ENCODE data around the gene DOCK4.

DNA sequence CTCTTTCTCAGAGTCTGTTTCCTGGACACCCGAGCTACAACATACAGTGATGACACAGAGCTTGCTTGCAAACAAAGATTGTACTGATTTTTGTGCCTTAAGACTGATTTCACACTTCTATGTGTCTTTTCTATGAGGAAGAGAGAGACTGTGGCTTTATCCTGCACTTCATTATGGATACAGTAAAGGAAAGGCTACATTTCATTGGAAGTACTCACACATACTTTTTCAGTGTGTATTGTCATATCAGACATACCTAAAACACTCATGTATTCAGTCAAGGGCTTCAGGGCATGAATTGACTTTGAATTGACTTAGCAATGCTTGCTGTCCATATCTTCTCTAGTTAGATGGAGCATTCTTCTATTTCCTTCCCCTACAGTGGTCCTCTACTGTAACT lies 508.4 kb downstream of the DOCK4 start:
- TF ChIP-seq, protein P1, sequence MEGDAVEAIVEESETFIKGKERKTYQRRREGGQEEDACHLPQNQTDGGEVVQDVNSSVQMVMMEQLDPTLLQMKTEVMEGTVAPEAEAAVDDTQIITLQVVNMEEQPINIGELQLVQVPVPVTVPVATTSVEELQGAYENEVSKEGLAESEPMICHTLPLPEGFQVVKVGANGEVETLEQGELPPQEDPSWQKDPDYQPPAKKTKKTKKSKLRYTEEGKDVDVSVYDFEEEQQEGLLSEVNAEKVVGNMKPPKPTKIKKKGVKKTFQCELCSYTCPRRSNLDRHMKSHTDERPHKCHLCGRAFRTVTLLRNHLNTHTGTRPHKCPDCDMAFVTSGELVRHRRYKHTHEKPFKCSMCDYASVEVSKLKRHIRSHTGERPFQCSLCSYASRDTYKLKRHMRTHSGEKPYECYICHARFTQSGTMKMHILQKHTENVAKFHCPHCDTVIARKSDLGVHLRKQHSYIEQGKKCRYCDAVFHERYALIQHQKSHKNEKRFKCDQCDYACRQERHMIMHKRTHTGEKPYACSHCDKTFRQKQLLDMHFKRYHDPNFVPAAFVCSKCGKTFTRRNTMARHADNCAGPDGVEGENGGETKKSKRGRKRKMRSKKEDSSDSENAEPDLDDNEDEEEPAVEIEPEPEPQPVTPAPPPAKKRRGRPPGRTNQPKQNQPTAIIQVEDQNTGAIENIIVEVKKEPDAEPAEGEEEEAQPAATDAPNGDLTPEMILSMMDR (IDR thresholded peaks at IDR 0.05) = no peak
- TF ChIP-seq EP300 (IDR thresholded peaks at IDR 0.05) (no peak), POLR2A (IDR thresholded peaks at IDR 0.05) (no peak), POLR2AphosphoS5 (IDR thresholded peaks at IDR 0.05) (no peak)
